ENCODE data around the gene NTF4. TPM values are rescaled to one million over a fixed set of nuclear protein-coding genes. Genes with fewer than 3 reads are reported as not detected.

The NTF4 gene
- total and polyA plus RNA-seq, 2 of the 8 experiments (the other 6 are each of a cell fraction or from before 2014, with no cell fraction given): 3.1 to 6.5 TPM

DNA sequence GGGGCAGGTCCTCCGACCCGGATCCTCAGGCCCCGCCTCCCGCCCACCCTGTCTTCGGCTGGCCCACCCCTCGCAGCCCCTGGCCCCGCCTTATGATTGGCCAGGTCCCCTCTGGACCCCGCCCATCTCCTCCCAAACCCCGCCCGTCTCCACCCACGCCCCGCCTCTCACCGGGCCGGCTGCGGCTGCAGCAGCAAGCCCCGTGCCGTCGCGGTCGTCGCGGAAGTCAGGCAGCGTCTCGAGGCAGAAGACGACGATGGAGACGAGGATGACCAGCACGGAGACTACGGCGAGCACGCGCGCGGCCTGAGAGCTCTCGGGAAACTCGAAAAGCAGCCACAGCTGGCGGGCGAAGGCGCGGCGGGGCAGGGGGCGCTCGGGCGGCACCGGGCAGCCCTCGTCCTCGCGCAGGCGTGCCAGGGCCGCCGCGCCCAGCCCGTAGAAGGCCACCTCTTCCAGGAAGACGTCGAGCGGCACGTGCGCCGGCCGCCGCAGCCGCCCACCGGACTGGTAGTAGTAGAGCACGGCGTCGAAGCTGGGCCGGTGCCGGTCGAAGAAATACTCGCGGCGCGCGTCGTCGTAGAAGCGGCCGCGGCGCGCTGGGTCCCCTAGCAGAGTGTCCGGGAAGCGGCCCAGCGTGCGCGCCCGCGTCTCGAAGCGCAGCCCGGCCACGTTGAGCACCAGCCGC is 7.4 kb upstream of the NTF4 start (continued):
- TF ChIP-seq CTBP2 (IDR thresholded peaks at IDR 0.05; ENCODE audit: borderline replicate concordance, insufficient read depth, insufficient read length, low read length) (no peak), SIX5 (IDR thresholded peaks at IDR 0.05; ENCODE audit: low read depth, low read length) (no peak), KDM5A (IDR thresholded peaks at IDR 0.05; ENCODE audit: low read length) (no peak), SP1 (IDR thresholded peaks at IDR 0.05; ENCODE audit: low read depth, low read length) (0 out of 2 replicates have a peak, but pooled peaks have one; percentile 28), SIN3A (conservative IDR thresholded peaks at IDR 0.05 in 1 of 2, IDR thresholded peaks at IDR 0.05 in 1 of 2; ENCODE audit: low read depth in 1 of 2, low read length in 2 of 2) (no peak)
- TF ChIP-seq, protein P1, sequence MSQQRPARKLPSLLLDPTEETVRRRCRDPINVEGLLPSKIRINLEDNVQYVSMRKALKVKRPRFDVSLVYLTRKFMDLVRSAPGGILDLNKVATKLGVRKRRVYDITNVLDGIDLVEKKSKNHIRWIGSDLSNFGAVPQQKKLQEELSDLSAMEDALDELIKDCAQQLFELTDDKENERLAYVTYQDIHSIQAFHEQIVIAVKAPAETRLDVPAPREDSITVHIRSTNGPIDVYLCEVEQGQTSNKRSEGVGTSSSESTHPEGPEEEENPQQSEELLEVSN (IDR thresholded peaks at IDR 0.05): peak; percentile 96

All from H1 (cell line).